Measurements from ENCODE around the gene GARRE1.
"Not testable (repeated sequence)": the region's sequence is repeated elsewhere in the genome, so short reads cannot be mapped to it uniquely, and the experiment has no call there.

Gene GARRE1, protein sequence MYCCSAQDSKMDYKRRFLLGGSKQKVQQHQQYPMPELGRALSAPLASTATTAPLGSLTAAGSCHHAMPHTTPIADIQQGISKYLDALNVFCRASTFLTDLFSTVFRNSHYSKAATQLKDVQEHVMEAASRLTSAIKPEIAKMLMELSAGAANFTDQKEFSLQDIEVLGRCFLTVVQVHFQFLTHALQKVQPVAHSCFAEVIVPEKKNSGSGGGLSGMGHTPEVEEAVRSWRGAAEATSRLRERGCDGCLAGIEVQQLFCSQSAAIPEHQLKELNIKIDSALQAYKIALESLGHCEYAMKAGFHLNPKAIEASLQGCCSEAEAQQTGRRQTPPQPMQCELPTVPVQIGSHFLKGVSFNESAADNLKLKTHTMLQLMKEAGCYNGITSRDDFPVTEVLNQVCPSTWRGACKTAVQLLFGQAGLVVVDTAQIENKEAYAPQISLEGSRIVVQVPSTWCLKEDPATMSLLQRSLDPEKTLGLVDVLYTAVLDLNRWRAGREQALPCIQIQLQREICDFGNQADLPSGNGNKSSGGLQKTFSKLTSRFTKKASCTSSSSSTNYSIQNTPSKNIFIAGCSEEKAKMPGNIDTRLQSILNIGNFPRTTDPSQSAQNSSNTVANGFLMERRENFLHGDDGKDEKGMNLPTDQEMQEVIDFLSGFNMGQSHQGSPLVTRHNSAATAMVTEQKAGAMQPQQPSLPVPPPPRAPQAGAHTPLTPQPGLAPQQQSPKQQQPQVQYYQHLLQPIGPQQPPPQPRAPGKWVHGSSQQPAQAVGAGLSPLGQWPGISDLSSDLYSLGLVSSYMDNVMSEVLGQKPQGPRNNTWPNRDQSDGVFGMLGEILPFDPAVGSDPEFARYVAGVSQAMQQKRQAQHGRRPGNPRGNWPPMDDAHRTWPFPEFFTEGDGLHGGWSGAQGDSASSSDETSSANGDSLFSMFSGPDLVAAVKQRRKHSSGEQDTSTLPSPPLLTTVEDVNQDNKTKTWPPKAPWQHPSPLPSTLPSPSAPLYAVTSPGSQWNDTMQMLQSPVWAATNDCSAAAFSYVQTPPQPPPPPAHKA (N-terminal part only)

DNA sequence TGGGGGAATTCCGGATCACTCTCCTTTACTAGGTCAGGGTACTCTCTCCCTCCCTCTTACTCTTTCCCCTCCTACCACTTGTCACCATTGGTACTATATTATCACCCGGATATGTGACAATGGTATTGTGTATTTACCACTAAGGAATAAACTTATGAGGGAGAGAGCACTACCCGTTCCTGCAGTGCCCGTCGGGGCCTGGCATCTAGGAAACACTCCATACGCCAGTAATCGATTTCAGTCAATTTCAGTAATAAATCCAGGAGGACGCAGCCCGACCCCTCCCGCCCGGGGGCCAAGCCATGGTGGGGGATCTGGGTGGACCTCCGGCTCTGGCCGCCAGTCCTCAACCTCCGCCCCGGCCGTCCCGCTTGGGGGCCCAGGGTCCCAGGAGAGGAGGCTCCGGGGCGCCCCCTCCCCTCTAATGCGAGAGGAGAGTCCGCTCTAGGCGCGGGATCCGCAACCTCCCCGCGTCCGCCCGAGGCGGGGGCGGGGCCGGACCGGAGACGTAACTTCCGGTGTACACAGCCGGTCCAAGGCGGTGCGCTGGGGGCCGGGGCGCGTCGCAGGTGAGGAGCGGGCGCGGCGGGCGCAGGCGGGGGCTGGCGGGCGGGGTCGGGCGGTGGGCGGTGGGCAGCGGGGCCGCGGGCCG, at the start of gene GARRE1:
TSS of gene GARRE1 (plus strand) at position 509 of the 652 bp plus-strand sequence. CDS start 45,920 bp downstream, outside the sequence.
- TF ChIP-seq, protein P1, sequence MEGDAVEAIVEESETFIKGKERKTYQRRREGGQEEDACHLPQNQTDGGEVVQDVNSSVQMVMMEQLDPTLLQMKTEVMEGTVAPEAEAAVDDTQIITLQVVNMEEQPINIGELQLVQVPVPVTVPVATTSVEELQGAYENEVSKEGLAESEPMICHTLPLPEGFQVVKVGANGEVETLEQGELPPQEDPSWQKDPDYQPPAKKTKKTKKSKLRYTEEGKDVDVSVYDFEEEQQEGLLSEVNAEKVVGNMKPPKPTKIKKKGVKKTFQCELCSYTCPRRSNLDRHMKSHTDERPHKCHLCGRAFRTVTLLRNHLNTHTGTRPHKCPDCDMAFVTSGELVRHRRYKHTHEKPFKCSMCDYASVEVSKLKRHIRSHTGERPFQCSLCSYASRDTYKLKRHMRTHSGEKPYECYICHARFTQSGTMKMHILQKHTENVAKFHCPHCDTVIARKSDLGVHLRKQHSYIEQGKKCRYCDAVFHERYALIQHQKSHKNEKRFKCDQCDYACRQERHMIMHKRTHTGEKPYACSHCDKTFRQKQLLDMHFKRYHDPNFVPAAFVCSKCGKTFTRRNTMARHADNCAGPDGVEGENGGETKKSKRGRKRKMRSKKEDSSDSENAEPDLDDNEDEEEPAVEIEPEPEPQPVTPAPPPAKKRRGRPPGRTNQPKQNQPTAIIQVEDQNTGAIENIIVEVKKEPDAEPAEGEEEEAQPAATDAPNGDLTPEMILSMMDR (conservative IDR thresholded peaks at IDR 0.05; ENCODE audit: low read depth, low read length): no peak
- peak within 1 kb of the TSS; percentile 76 for H3K4me3 ChIP-seq (ENCODE audit: low read length)
- no peak for DNase-seq (ENCODE audit: low read depth)

DNA sequence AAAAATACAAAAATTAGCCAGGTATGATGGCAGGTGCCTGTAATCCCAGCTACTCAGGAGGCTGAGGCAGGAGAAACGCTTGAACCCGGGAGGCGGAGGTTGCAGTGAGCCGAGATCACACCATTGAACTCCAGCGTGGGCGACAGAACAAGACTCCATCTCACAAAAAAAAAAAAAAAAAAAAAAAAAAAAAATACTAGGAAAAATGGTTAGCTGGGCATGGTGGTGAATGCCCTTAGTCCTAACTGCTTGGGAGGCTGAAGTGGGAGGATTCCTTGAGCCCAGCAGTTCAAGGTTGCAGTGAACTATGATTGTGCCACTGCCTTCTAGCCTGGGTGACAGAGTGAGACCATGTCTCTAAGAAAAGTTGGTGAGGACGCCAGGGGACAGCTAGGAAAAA, 49.0 kb upstream of the GARRE1 start:
- DNase-seq (ENCODE audit: low read depth); H3K4me3 ChIP-seq (ENCODE audit: low read length): not testable (repeated sequence)

DNA sequence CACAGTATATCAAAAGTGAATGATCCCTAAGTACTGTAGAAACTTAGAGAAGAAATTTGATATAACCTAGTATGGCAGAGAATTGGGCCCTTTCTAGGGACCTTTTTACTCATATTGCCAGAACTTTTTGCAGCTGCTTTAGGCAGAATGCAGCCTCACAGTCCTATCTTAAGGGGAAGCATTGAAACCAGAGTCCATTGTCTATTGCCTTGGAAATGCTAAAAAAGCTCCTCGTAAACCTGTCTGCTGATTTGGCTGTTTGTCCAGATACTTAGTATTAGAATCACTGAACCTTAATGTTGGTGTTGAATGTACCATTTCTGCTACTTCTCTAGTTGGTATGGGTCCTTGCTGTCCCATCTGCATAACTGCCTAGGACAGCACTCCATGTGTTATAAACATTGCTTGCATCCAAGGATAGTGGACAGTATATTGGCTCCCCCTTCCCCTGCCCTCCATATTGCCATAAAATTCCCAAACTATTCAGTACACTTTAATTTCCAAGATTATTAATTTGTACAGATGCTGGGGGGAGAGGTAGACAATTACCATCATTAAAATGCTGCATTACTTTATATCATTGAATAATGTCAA, 46.0 kb upstream of the GARRE1 start:
- H3K4me3 ChIP-seq (ENCODE audit: low read length): no peak overlapping the region
- no peak for DNase-seq (ENCODE audit: low read depth)

DNA sequence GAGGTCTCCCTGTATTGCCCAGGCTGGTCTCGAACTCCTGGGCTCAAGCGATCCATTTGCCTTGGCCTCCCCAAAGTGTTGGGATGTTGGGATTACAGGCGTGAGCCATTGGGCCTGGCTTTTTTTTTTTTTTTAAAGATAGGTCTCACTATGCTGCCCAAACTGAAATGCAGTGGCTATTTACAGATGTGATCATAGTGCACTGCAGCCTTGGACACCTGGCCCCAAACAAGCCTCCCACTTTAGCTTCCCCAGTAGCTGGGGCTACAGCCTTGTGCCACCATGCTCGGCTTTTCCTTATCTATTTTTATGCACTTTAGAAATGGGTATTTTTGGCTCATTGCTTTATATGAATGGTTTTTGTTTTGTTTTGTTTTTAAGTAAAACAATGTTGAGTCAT, 44.6 kb upstream of the GARRE1 start:
- no peak for DNase-seq (ENCODE audit: low read depth)
- H3K4me3 ChIP-seq (ENCODE audit: low read length): no peak overlapping the region
- TF ChIP-seq, protein P1 (conservative IDR thresholded peaks at IDR 0.05; ENCODE audit: low read depth, low read length): no peak

More for the DNA sequence above, 46.0 kb upstream of the GARRE1 start:
- TF ChIP-seq, protein P1 (conservative IDR thresholded peaks at IDR 0.05; ENCODE audit: low read depth, low read length): no peak

DNA sequence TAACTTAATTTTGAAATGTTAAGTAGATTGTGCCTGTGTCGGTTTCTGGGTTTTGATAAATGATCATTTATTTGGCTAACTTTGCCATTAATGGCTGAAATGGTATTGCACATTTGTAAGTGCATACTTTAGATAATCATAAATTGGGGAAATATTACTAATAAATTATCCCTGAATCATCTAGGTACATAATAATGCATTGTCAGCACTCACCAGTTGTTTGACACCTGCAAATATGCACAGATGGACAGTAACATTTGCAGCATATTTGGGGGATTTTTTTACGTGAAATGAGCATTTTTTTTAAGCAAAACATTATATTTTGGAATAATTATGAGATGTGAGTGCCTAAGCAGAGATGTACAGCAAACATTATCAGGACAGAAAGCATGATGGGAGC, 41.1 kb upstream of the GARRE1 start:
- TF ChIP-seq, protein P1 (conservative IDR thresholded peaks at IDR 0.05; ENCODE audit: low read depth, low read length): no peak
- DNase-seq (ENCODE audit: low read depth): no peak
- H3K4me3 ChIP-seq (ENCODE audit: low read length): no peak overlapping the region

DNA sequence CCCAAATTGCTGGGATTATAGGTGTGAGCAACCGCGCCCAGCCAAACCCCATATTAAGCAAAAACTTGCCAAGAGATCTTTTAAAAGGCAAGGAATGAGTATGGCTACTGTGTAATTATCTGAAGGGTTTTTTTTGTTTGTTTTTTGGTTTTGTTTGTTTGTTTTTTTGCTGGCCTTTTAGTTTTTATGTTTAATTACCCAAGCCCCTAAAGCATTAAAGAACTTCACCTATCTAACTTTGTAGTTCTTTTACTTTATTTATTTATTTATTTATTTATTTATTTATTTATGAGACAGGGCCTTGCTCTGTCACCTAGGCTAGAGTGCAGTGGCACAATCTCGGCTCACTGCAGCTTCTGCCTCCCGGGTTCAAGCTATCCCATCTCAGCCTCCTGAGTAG, 40.3 kb upstream of the GARRE1 start:
- DNase-seq (ENCODE audit: low read depth): no peak
- no peak overlapping the region for H3K4me3 ChIP-seq (ENCODE audit: low read length)
- TF ChIP-seq, protein P1 (conservative IDR thresholded peaks at IDR 0.05; ENCODE audit: low read depth, low read length): no peak
